Measurements from ENCODE around the gene KRTAP4-12.
"Not testable (repeated sequence)": the region's sequence is repeated elsewhere in the genome, so short reads cannot be mapped to it uniquely, and the experiment has no call there.

Gene KRTAP4-12

GRCh38 chr17:41126412-41126811 is 2.4 kb upstream of the KRTAP4-12 start:
- DNase-seq (ENCODE audit: low read depth in 2 of 2) = no peak

GRCh38 chr17:41125064-41125463 is 1.1 kb upstream of the KRTAP4-12 start:
- no peak for DNase-seq (ENCODE audit: low read depth in 2 of 2)

- DNase-seq (ENCODE audit: low read depth in 2 of 2) = not testable (repeated sequence)
Observed at GRCh38 chr17:41123292-41123990, 541 bp downstream of the KRTAP4-12 start.

DNA sequence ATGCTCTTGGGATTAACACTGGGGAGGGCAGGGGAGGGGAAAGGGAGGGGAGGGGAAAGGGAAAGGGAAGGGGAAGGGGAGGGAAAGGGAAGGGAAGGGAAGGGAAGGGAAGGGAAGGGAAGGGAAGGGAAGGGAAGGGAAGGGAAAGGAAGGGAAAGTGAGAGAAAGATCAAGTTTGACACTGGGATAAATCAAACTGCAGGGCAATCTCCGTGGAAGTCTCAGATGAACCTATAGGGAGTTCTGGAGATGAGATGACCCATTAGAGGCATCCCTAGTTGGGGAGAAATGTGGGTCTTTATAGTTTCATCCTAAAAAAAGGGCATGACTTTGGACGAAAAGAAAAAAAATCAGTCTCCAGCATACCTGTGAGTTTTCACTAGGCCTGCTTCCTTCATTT is 2.2 kb downstream of the KRTAP4-12 start:
- DNase-seq (ENCODE audit: low read depth in 2 of 2) = no peak

GRCh38 chr17:41119696-41120690 is 4.0 kb downstream of the KRTAP4-12 start:
- not testable (repeated sequence) for DNase-seq (ENCODE audit: low read depth in 2 of 2)

DNA sequence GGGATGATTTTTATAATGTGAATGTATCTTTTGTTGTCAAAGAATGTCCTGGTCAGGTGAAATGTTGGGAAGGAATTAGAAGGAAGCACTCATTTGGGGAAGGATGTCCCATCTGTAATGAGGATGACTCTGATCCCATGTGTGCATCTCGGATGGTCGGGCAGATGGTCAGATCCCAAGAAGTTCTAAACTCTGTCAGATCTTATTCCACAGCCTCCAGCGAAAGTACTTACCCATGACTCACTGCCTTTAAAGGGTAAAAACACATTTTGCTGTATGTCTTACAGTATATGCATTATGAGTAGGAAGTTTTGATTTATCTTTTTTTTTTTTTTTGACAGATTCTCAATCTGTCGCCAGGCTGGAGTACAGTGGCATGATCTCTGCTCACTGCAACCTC is 5.3 kb downstream of the KRTAP4-12 start:
- no peak for DNase-seq (ENCODE audit: low read depth in 2 of 2)

GRCh38 chr17:41117846-41118386 is 6.1 kb downstream of the KRTAP4-12 start, which contains the start of gene KRTAP4-11:
Gene KRTAP4-11 (minus strand): TSS chr17:41118373. CDS start chr17:41118315, 58 bp downstream.
- DNase-seq (ENCODE audit: low read depth in 2 of 2) = not testable (repeated sequence)

- DNase-seq (ENCODE audit: low read depth in 2 of 2) = no peak
Observed at GRCh38 chr17:41116297-41116696, 7.7 kb downstream of the KRTAP4-12 start.

DNA sequence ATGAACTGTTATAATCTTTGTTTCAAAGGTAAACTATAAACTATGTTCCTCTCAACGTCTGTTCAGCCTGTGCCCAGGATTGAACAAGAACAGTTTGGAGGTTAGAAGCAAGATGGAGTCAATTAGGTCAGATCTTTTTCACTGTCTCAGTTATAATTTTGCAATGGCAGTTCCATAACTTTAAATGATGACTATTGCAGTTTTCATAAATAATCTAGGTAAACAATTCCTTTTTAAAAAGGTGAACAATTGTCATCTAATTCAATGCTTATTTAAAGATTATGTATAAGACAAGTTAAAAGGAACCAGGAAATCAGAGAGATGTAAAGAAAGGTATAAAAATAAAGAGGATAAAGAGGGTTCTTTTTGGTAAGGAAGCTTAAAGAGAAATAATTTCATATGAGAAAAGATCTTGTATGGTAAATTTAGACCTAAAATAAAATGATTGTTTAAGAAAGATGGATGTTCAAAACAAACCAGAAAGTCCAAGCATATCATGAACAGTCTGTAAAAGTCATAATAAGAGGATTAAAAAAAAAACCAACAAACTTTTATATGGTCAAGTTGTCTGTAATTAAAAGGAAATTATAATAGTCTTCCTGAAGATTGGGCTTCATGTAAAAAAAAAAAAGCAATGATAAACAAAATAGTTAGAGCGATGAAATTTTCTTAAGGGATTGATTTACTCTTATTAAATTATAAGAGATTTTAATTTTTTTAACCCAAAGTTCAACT is 12.7 kb downstream of the KRTAP4-12 start:
- DNase-seq (ENCODE audit: low read depth in 2 of 2) = no peak

DNA sequence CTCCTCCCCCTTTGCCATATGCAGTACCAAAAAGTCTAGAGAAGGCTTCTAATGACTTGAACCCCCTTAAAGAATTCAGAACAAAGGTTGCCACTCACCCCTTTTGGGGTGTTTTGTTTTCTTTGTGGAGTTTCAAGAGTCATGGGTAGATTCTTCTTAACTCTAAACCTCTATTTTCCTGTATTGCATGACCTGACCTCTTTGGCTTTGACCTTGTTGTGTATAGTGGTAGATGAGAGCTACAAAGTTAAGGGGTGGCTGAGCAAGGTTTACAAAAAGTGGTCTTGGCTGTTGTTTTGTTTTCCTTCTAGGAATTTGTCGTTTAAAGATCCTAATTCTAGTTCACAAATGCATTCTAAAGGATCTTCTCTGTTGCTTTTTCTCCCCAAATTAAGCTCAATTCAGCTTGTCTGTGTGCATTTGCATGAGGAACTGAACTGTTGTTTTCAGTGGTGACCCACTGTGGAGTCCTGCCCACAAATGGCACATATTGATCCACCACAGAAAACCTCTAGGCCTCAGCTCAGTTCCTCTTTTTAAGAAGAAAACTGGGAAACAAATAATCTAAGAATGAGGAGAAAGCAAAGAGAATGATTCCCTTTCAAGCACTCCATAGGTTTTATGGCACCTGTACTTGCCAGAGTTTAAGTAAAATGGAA is 15.1 kb downstream of the KRTAP4-12 start:
- DNase-seq (ENCODE audit: low read depth in 2 of 2) = not testable (repeated sequence)

- DNase-seq (ENCODE audit: low read depth in 2 of 2) = no peak
Observed at GRCh38 chr17:41107941-41108450, 16.0 kb downstream of the KRTAP4-12 start.

- DNase-seq (ENCODE audit: low read depth in 2 of 2) = not testable (repeated sequence)
Observed at GRCh38 chr17:41105347-41105746, 18.6 kb downstream of the KRTAP4-12 start, which contains the start of gene KRTAP4-9. Gene KRTAP4-9 (plus strand): TSS chr17:41105389. CDS start chr17:41105389, 0 bp downstream.

DNA sequence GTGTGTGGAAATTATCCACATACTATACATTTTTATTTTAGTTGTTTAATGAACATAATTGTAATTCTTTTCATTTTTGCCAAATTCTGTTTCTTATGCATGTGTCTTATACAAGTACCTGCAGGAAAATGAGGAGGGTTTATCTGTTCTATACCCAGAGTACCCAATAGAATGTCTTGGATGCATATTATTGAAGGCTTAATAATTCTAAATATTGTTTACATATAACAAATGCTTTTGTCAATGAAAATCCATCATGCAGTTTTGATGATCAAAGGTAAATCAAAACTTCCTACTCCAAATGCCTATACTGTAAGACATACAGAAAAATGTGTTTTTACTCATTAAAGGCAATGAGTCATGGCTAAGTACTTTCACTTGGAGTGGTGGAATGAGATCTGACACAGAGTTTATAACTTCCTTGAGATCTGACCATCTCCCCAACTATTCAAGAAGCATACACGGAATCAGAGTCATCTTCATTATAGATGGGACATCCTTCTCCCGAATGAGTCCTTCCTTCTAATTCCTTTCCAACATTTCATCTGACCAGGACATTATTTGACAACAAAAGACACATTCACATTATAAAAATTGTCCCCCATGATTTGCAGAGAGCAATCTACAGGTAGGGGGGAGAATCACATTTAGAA is 19.5 kb downstream of the KRTAP4-12 start:
- not testable (repeated sequence) for DNase-seq (ENCODE audit: low read depth in 2 of 2)

- DNase-seq (ENCODE audit: low read depth in 2 of 2) = no peak
Observed at GRCh38 chr17:41103896-41104295, 20.1 kb downstream of the KRTAP4-12 start.

DNA sequence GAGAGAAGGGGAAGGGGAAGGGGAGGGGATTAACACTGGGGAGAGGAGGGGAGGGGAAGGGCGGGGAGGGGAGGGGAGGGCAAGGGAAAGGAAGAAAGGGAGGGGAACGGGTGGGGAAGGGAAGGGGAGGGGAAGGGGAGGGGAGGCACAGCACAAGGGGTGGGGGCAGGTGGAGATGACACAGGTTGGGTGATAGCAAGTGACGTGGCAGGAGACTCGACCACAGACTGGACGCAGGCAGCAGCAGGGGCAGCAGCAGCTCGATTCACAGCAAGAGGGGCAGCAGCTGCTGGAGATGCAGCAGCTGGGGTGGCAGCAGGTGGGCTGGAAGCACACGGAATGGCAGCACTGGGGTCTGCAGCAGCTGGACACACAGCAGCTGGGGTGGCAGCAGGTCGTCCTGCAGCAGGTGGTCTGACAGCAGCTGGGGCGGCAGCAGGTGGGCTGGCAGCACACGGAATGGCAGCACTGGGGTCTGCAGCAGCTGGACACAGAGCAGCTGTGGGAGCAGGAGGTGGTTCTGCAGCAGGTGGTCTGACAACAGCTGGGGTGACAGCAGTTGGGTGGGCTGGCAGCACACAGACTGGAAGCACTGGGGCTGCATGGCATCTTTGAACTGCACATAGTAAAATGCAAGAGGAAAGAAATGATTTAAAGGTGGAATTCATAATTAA is 22.3 kb downstream of the KRTAP4-12 start, which contains the start of gene KRTAP4-16:
Gene KRTAP4-16 (minus strand): TSS at position 624 of the 674 bp plus-strand sequence. CDS start 0 bp downstream, at position 624.
- no peak for DNase-seq (ENCODE audit: low read depth in 2 of 2)

GRCh38 chr17:41099682-41100480 is 24.1 kb downstream of the KRTAP4-12 start:
- DNase-seq (ENCODE audit: low read depth in 2 of 2) = not testable (repeated sequence)

DNA sequence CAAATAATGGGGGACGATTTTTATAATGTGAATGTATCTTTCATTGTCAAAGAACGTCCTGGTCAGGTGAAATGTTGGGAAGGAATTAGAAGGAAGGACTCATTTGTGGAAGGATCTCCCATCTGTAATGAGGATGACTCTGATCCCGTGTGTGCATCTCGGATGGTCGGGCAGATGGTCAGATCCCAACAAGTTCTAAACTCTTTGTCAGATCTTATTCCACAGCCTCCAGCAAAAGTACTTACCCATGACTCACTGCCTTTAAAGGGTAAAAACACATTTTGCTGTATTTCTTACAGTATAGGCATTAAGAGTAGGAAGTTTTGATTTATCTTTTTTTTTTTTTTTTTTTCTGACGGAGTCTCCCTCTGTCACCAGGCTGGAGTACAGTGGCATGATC is 25.5 kb downstream of the KRTAP4-12 start:
- no peak for DNase-seq (ENCODE audit: low read depth in 2 of 2)

DNA sequence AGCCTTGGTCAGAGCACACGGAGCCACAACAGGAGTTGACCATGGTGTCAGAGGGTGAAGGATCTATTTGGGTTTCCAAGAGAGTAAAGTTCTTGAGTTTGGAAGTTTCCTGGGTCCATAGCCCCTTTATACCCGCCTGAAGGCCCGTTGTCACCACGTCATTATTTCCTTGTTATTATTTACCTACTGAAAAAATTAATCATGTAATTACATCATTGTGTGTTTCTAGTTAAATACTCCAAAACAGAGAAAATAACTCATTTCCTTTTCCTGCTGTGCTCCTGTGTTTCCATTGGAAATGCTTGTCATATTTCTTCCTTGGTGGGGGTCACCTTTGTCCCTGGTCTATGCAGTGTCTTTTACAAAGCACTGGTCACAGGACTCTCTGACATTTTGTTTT is 25.9 kb downstream of the KRTAP4-12 start, which contains the start of gene KRTAP4-8:
Gene KRTAP4-8 (minus strand): TSS at position 101 of the 400 bp plus-strand sequence. CDS start 58 bp downstream, at position 43.
- DNase-seq (ENCODE audit: low read depth in 2 of 2) = no peak
